GM18508 (cell line): Measurements from ENCODE around the gene SLC22A23.

ENCODE experiments used
- ATAC-seq: cut with Tn5 transposase; IDR thresholded peaks from one replicate; pipeline ENCODE4 v1.9.1; 2021; ENCODE audit warnings: moderate number of reproducible peaks; ENCODE audit not compliant: insufficient read depth, unreplicated experiment

The SLC22A23 gene

GRCh38 chr6:3424185-3424927, 32.5 kb downstream of the SLC22A23 start:
- ATAC-seq = no peak

DNA sequence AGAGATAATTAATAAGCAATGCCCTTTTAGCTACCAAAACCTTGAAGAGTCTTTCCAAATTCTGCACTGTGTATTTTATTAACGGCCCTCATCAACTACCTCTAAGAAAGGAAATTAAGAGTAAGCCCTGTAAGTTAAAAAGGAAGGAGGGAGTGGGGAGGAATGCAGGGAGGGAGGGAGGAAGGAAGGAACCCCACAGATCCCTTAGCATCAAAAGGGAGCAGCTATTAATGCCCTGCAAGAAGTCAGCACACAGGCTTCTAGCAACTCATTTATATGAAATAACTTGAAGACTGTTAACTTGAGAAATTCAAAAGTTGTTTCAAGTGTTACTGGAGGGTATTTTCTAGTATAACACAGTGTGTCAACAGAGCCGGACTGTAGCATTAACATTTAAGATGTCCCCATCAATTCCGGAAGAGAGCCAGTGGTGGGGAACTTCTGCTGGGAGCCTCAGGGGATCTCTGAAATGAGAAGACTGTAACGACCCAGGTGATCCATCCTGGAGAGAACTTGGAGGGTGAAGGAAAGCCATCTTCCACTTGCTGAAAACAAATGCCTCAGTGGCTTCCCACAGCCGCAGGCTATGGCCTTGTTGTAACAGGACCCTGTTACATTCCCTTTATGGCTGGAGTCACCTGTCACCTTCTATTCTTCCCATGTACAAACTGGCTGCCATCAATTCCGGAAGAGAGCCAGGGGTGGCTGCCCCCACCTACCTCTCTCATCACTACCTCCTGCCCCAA, 33.2 kb downstream of the SLC22A23 start:
- ATAC-seq = no peak

DNA sequence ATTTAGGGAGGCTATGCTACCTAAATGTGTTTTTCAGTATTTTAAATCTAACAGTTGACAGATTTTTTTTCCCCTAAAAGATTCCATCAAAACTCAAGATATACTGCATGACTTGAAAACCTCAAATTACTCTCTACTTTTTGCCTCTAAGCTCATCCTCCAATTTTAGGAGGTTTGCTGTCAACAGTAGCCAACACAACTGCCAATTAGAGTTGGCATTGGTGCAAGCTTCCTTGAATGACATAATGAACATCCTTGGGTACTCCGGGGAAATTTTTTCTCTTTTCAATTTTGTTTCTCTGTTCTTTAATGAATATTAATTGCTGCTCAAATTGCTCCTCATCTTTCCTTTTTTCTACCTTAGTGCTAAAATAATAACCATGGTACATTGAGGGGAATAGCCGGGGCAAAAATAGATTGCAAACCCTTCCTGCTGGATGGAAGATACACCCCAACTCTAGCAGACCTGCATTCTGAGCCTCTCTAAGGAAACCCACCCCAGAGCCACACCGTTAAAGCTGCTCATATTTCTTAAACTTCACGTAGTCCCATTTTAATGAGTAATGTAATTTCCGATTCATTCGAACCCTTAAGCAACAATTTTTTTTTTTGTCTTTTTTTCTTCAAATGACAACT, 34.3 kb downstream of the SLC22A23 start:
- ATAC-seq = no peak

GRCh38 chr6:3421791-3422434, 34.9 kb downstream of the SLC22A23 start:
- ATAC-seq = no peak

- ATAC-seq = no peak
These were observed 35.7 kb downstream of the SLC22A23 start for GRCh38 chr6:3421143-3421542.

DNA sequence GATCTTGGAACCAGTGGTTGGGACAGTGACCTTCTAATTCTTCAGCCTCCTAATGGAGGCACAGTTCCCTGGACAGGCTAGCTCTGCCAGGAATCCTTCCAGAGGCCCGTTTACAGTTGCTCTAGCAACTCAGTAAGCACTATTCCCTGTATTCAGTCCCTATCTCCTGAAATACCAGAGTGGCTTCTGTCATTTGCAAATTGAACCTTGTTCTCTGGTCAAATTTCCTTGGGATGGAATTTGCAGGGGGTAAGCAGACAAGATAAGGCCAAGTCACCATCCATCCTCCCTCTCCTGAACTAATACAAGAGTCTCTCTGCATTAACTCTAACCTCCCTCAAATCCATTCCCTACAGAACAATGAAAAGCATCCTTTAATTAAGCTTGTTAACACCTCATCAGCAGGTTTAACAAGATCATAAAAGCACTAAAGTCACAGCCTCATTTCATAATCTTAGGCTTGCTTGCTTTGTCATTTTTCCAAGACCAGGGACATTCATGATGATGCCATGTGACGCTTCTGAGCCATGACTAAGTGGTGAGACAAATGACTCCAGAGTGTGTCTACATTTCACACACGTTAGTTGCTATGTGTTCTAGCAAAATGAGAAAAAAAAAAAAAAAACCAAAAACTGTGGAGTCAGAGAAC, 37.1 kb downstream of the SLC22A23 start:
- ATAC-seq = no peak

DNA sequence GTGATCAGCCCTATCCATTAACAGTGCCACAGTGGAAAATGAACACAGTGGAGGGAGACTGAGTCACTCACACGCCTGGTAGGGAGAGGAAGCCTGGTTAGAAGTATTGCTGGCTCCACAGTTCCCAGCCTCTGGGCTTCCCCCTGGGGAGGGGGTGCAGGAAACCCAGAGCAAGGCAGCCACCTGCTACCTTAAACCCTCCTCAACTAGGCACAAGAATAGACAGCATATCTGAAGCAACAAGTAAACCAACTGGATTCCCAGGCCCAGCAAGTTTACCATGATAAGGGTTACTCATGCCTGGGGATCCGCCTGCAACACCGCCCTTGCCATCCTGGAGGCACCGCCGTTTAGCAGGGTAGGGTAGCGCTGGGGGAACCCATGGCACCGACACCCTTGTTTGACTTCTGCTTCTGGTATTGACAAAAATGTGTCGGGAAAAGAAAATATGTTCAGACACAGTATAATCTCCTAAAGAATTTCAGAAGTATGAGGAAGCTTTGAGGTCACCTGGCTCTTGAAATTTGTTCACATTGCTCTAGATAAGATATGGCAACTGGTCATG, 38.3 kb downstream of the SLC22A23 start:
- ATAC-seq = no peak

- ATAC-seq = no peak
These were observed 39.4 kb downstream of the SLC22A23 start for GRCh38 chr6:3417473-3417872.

DNA sequence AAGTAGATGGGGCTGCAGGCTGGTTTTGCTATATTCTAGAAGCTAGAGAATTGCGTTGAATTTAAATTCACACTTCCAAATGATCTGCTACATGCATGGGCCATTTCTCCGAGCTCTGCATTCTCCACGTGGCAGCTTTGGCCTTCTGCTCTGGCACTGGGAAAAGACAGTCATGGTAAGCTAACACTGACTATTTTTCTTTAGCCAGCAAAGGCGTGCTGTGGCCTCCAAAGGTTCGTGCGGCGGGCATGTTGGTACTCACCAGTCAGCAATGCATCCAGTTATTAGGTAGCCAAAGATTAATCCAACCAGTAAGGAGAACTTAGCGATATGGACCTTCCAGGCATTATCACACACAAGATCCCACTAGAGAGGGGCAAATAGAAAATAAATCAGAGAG, 41.4 kb downstream of the SLC22A23 start:
- ATAC-seq = no peak

- ATAC-seq = no peak
These were observed 41.8 kb downstream of the SLC22A23 start for GRCh38 chr6:3415082-3415453.

DNA sequence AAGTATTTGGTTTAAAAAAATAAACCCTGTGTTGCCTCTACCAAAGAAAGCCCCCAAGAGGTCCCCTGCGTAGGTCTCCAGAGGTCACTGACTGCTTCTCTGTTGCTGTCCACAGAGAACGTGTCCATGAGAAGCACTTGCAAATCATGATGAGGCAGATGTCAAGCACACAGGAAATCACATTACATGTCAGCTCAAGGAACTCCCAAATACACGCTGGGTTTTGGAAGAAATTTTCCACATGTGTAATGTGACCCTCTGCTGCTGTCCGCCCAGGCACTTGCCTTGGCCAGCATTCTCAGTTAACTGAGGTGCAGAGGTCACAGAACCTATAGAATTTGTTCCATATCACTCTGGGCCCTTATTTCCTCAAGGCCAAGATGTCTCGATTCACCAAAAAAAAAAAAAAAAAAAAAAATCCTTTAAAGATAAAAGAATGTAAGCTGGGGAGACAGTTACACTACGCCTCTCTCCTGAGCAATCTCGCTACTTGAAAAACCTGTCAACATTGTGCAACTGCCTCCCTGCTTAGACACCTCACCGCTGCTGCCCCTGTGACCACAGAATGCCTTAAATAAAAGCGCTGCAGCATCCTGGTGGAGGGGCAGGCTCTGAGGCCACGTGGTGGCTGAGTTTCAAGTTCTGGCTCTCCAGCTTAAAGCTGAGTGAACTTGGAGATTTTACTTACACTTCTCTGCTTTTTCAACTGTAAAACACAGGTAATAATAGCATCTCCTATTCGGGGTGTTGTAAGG, 42.3 kb downstream of the SLC22A23 start:
- no peak for ATAC-seq

GRCh38 chr6:3413592-3413991, 43.3 kb downstream of the SLC22A23 start:
- no peak for ATAC-seq

- ATAC-seq = no peak
These were observed 43.9 kb downstream of the SLC22A23 start for GRCh38 chr6:3412779-3413500.

DNA sequence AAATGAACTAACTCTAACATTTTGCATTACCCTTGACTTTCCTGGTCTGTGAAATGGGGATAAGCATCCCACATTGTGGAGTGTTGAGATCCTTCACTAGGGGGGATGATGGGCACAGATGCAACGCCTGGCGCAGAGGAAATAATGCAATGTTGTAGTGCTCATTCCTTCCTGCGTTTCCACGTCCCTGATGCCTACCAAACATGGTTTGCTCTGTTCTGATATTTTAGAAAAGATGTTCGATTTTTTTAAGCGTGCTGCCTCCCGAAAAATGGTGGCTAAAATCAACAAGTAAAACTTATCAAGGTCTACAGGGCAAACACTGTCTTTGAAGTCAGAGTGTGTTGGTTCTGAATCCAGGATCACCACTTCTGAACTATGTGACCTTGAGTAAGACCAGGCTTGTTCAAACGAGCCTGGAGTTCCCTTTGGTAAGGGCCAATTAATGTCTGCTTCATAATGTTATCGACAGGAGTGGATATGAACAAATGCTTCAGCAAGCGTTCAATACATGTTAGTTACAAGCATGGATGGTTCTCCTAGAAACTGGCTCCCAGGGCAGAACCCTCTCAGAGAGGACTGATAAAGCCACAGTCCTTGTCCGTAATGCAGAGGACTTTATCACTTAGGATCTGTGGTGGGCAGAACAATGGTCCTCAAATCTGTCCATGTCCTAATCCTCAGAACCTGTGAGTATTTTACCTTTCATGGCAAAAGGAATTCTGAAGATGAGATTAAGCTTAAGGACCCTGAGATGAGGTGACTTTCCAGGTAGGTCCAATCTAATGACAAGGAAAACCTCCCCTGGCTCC, 44.7 kb downstream of the SLC22A23 start:
- no peak for ATAC-seq

DNA sequence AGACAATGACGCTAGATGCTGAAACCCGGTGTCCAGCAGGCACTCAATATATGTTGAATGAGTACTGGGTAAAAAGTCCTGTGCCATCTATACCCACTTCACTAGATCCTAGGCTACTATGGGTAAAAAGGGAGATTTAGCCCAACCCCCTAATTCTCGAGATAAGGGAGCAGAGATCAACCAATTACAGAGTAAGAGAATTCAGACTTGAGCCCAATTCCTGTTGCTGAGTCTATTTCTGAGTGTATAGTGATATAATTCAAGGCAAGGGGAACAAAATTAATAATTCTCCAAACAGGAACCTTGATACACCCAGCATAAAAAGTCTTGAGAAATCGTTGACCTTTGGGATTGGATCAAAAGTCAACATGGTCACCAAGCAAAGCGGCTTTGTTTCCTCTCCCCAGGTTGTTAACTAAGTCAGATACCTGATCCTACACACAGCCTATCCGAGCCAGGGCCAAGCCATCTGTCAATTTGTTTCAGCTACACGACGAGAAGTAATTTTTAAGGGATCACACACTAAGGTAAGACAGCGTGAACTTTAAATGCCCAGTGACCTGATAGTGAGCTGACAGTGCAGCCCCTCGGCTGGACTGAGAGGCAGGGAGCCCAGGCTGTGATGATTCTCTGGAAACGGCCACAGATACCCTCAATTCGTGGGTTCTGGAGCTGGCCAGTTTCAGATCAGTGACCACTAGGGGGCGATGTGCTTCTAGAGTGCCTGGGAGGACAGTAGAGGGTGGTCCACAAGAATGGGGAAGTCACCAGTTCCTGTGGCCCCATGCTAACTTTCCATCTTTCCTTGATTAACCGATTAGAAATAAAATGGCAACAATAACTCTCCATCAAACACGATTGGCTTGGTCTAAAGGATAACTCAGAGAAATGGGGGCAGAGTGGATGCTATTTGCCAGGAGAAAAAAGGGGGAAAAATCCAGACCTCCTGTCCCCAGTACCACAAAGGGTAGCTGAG, 46.2 kb downstream of the SLC22A23 start:
- ATAC-seq = no peak

DNA sequence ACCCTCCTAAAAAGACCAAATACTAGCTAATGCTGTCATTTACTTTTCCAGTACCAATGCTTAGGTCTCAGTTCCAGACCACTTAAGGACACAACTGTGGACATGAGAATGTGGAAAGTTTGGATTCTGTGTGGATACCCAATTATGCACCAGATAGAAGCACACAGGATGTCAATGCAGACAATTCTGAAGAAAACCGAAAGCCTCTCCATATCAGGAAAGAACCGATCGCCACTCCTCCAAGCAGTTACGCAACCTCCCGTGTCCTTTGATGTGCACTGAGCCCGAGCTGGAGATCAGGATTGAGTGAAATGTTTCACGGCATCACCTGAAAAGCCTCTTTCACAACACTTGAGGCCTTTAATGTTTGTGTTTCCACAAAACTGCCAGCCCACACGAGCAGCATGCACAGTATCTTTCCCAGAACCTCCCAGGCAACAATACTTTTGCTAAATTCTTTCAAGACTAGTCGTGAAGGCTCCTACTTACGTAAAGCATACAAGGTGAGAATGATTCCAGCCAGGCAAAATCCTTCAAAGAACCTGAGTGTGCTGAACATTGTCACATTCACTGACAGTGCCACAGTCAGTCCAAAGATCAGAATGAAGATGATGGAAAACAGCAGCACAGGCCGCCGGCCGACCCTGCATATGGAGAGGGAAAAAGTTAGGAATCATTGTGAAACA, 47.0 kb downstream of the SLC22A23 start:
- ATAC-seq = no peak
